IMR-90 (cell line): ENCODE measurements around the gene PTH2. TPM values are rescaled to one million over a fixed set of nuclear protein-coding genes. Genes with fewer than 3 reads are reported as not detected.

ENCODE experiments used
- ATAC-seq: fragments of 200-7000 bp; cut with Tn5 transposase; 2 replicates; pipeline ENCODE4 v1.9.1; 2020; ENCODE audit warnings: low read depth, mild to moderate bottlenecking, moderate library complexity
- BruUV-seq: library from RNA; stranded (reverse); fragments of 400-500 nt; replicated peaks from 2 replicates; lab custom pipeline; 2021; lab: Mats Ljungman, UMichigan
- CTCF ChIA-PET: fragments of 300-600 bp; formaldehyde crosslinking; extraction: SDS; loops from one replicate; lab custom pipeline; 2021; ENCODE audit warnings: antibody characterized with exemption; lab: Yijun Ruan, JAX
- POLR2A ChIA-PET: fragments of 300-600 bp; sonication (Branson Sonifier 250); formaldehyde crosslinking; loops from one replicate; lab custom pipeline; 2022; ENCODE audit warnings: antibody characterized with exemption; ENCODE audit not compliant: unreplicated experiment; lab: Charles Lee
- DNase-seq: peaks from one replicate; pipeline ENCODE4 v3.0.0; 2013
- H2AFZ ChIP-seq: replicated peaks from 2 replicates; pipeline ENCODE3; 2013; ENCODE audit warnings: low read length, mild to moderate bottlenecking; ENCODE audit not compliant: poor library complexity
- H2AK5ac ChIP-seq: 2 replicates; pipeline ENCODE4 v1.6.1; 2013; ENCODE audit warnings: low read depth, low read length, inconsistent platforms
- H2AK9ac ChIP-seq: replicated peaks from 2 replicates; pipeline ENCODE3; 2013; ENCODE audit warnings: mild to moderate bottlenecking, low read depth, low read length, moderate library complexity; ENCODE audit not compliant: poor library complexity
- H2BK120ac ChIP-seq: 2 replicates; pipeline ENCODE4 v1.6.1; 2013; ENCODE audit warnings: low read depth, low read length, inconsistent platforms
- H2BK15ac ChIP-seq: 3 replicates; pipeline ENCODE4 v1.6.1; 2013; ENCODE audit warnings: low read depth, low read length, inconsistent platforms
- H2BK20ac ChIP-seq: 2 replicates; pipeline ENCODE4 v1.6.1; 2013; ENCODE audit warnings: low read depth, mild to moderate bottlenecking, inconsistent platforms, low read length, moderate library complexity
- H2BK5ac ChIP-seq: 2 replicates; pipeline ENCODE4 v1.6.1; 2013; ENCODE audit warnings: mild to moderate bottlenecking, low read depth, low read length, inconsistent platforms; ENCODE audit not compliant: poor library complexity, severe bottlenecking
- H3K14ac ChIP-seq: replicated peaks from 2 replicates; pipeline ENCODE4 v1.6.1; 2013; ENCODE audit warnings: low read depth, low read length, inconsistent platforms
- H3K18ac ChIP-seq: 2 replicates; pipeline ENCODE4 v1.6.1; 2013; ENCODE audit warnings: low read depth, low read length, control low read depth
- H3K23ac ChIP-seq: 2 replicates; pipeline ENCODE4 v1.6.1; 2013; ENCODE audit warnings: low read depth, low read length, inconsistent platforms
- H3K27ac ChIP-seq: 2 replicates; pipeline ENCODE4 v1.5.1; 2013; ENCODE audit warnings: mild to moderate bottlenecking, control low read depth, low read length; ENCODE audit not compliant: insufficient read depth
- H3K27me3 ChIP-seq: 2 replicates; pipeline ENCODE4 v1.6.1; 2013; ENCODE audit warnings: low read length; ENCODE audit not compliant: control insufficient read depth, insufficient read depth
- H3K36me3 ChIP-seq: 2 replicates; pipeline ENCODE4 v1.6.1; 2013; ENCODE audit warnings: low read length, mixed read lengths; ENCODE audit not compliant: control insufficient read depth, insufficient read depth
- H3K4ac ChIP-seq: 2 replicates; pipeline ENCODE4 v1.6.1; 2013; ENCODE audit warnings: low read depth, low read length, inconsistent platforms
- H3K4me1 ChIP-seq: 2 replicates; pipeline ENCODE4 v1.6.1; 2013; ENCODE audit warnings: low read length, mixed read lengths; ENCODE audit not compliant: control insufficient read depth, insufficient read depth
- H3K4me2 ChIP-seq: 2 replicates; pipeline ENCODE4 v1.6.1; 2013; ENCODE audit warnings: low read depth, mild to moderate bottlenecking, control low read depth, low read length, moderate library complexity
- H3K4me3 ChIP-seq: 2 replicates; pipeline ENCODE4 v1.5.1; 2013; ENCODE audit warnings: low read depth, mild to moderate bottlenecking, control low read depth, low read length, moderate library complexity; ENCODE audit not compliant: insufficient read depth
- H3K56ac ChIP-seq: 2 replicates; pipeline ENCODE4 v1.6.1; 2013; ENCODE audit warnings: low read length, inconsistent platforms; ENCODE audit not compliant: insufficient read depth; ENCODE audit errors: extremely low read depth
- H3K79me1 ChIP-seq, 2 experiments: 2 replicates each; pipeline ENCODE4 v1.6.1; 2013; ENCODE audit warnings: low read length in 2 of 2, inconsistent platforms in 1 of 2, low read depth in 1 of 2
- H3K9ac ChIP-seq: 2 replicates; pipeline ENCODE4 v1.6.1; 2013; ENCODE audit warnings: low read depth, low read length, control low read depth
- H3K9me1 ChIP-seq: 2 replicates; pipeline ENCODE4 v1.6.1; 2013; ENCODE audit warnings: low read length, inconsistent platforms; ENCODE audit not compliant: insufficient read depth
- H3K9me3 ChIP-seq: 2 replicates; pipeline ENCODE4 v1.6.1; 2013; ENCODE audit warnings: low read length; ENCODE audit not compliant: control insufficient read depth, insufficient read depth
- H4K20me1 ChIP-seq: 2 replicates; pipeline ENCODE4 v1.6.1; 2013; ENCODE audit warnings: low read length, inconsistent platforms; ENCODE audit not compliant: insufficient read depth
- H4K5ac ChIP-seq: 2 replicates; pipeline ENCODE4 v1.6.1; 2013; ENCODE audit warnings: mild to moderate bottlenecking, low read depth, low read length, control low read depth
- H4K8ac ChIP-seq, 2 experiments: 2 replicates each; pipeline ENCODE4 v1.6.1; 2013; ENCODE audit warnings: low read depth in 2 of 2, low read length in 2 of 2, control low read depth in 1 of 2, inconsistent platforms in 1 of 2
- H4K91ac ChIP-seq: 2 replicates; pipeline ENCODE4 v1.6.1; 2013; ENCODE audit warnings: low read depth, low read length, inconsistent platforms; ENCODE audit not compliant: insufficient read depth
- BHLHE40 ChIP-seq: fragments of 150-350 bp; IDR thresholded peaks from 2 replicates; pipeline ENCODE4 v1.6.1; 2016; ENCODE audit warnings: mild to moderate bottlenecking, low read depth, low read length
- ELK1 ChIP-seq: fragments of 150-350 bp; IDR thresholded peaks from 2 replicates; pipeline ENCODE4 v1.6.1; 2016; ENCODE audit warnings: low read depth, mild to moderate bottlenecking, low read length, moderate library complexity, borderline replicate concordance
- FOS ChIP-seq: fragments of 150-350 bp; IDR thresholded peaks from 2 replicates; pipeline ENCODE4 v1.6.1; 2016; ENCODE audit warnings: low read depth, low read length
- MXI1 ChIP-seq: IDR thresholded peaks from 2 replicates; pipeline ENCODE4 v1.6.1; 2012; ENCODE audit warnings: low read depth, mild to moderate bottlenecking, low read length, moderate library complexity, borderline replicate concordance
- POLR2A ChIP-seq: IDR thresholded peaks from 2 replicates; pipeline ENCODE4 v1.6.1; 2012; ENCODE audit warnings: mild to moderate bottlenecking, low read depth, low read length
- WGBS, 2 experiments: methylation state at CpG; one replicate each; pipeline versions ENCODE4 v1.1.5 to v1.1.7; 2013; ENCODE audit warnings: missing lambda C conversion rate in 2 of 2; ENCODE audit not compliant: insufficient read length in 1 of 2; ENCODE audit errors: extremely low coverage in 2 of 2; 5-methylcytosine and 5-hydroxymethylcytosine counted together
- dilution Hi-C: fragments of 300-500 bp; cut with HindIII; formaldehyde crosslinking; loops from one replicate; pipeline ENCODE4 v1.14.3; 2018; ENCODE audit warnings: low sequenced_read_pairs; ENCODE audit not compliant: unreplicated experiment
- in situ Hi-C: fragments of 300-500 bp; cut with MboI; formaldehyde crosslinking; loops from 3 replicates; pipeline ENCODE4 v1.14.3; 2019; ENCODE audit warnings: low sequenced_read_pairs, inconsistent platforms, mixed read lengths
- intact Hi-C: fragments of 100-400 bp; cut with micrococcal nuclease; formaldehyde crosslinking; loops from 2 replicates; pipeline ENCODE4 v1.10.0; 2022
- polyA plus RNA-seq, 3 experiments: library from polyadenylated mRNA; depleted of rRNA; stranded (reverse); fragments of >200 nt; gene quantifications; 2 replicates each; pipeline ENCODE4 v1.2.3, GENCODE V29; 2012; ENCODE audit warnings: low replicate concordance in 1 of 3
- total RNA-seq: library from RNA; depleted of rRNA; stranded (reverse); fragments of >200 nt; gene quantifications from 2 replicates; pipeline ENCODE4 v1.2.3, GENCODE V29; 2012

Gene PTH2
- total and polyA plus RNA-seq, 2 of the 4 experiments (the other 2 are of a cell fraction), result not detected

- H4K20me1 ChIP-seq, result peaks cover 3% of the 10 kb centered on the region; the same call in 1 of the 2 replicates
- no peaks in the 10 kb centered on the region for H3K27me3 ChIP-seq
- no peak overlapping the region for H4K5ac ChIP-seq
- DNase-seq (no peak), ATAC-seq (no peak)
- H4K8ac ChIP-seq, result no peak overlapping the region; a peak in 1 of 4 replicates
- H3K9me3 ChIP-seq, result no peaks in the 10 kb centered on the region
- H2BK120ac ChIP-seq, result no peak overlapping the region
- no peak overlapping the region for H3K4me2 ChIP-seq
- WGBS, 2 experiments, result no CpG with 5 or more reads among the region's 5 CpGs
- no peak overlapping the region for H3K14ac ChIP-seq
- H2AK9ac ChIP-seq, result no peak overlapping the region
- no peak overlapping the region for H4K91ac ChIP-seq
- TF ChIP-seq POLR2A (no peak), BHLHE40 (no peak), ELK1 (no peak), MXI1 (no peak), FOS (no peak)
- POLR2A ChIA-PET, result no interaction called here
- H3K4me3 ChIP-seq, result no peak overlapping the region
- CTCF ChIA-PET, result no interaction called here
- H2AFZ ChIP-seq, result no peak overlapping the region
- H2AK5ac ChIP-seq, result no peak overlapping the region; the same call in 1 of the 2 replicates
- in situ Hi-C loops, result no loop called here
- H3K9me1 ChIP-seq, result 0 out of 2 replicates have a peak, but pooled peaks cover 5% of the 10 kb centered on the region
- no peak overlapping the region for H3K56ac ChIP-seq
- peaks cover 2% of the 10 kb centered on the region for H3K36me3 ChIP-seq
- peaks cover 10 to 32% of the 10 kb centered on the region in 2 experiments for H3K79me1 ChIP-seq
- no peak overlapping the region for H2BK5ac ChIP-seq
- H3K9ac ChIP-seq, result no peak overlapping the region
- no peak overlapping the region for H3K23ac ChIP-seq
- no peak overlapping the region for H2BK15ac ChIP-seq
- H2BK20ac ChIP-seq, result no peak overlapping the region
- dilution Hi-C loops, result no loop called here
- no peaks in the 10 kb centered on the region for H3K4me1 ChIP-seq
- no peak overlapping the region for H3K27ac ChIP-seq
- intact Hi-C loops, result no loop called here
- no peak overlapping the region for H3K18ac ChIP-seq
- H3K4ac ChIP-seq, result no peak overlapping the region
- no TSS peak for BruUV-seq
Observed at GRCh38 chr19:49455773-49456172, 32.5 kb upstream of the PTH2 start.
